ENCODE measurements around the gene CRYBG2. TPM values are rescaled to one million over a fixed set of nuclear protein-coding genes. Genes with fewer than 3 reads are reported as not detected.

The CRYBG2 gene
- total RNA-seq, 1 experiment from 2014 or later = 0.64 TPM

DNA sequence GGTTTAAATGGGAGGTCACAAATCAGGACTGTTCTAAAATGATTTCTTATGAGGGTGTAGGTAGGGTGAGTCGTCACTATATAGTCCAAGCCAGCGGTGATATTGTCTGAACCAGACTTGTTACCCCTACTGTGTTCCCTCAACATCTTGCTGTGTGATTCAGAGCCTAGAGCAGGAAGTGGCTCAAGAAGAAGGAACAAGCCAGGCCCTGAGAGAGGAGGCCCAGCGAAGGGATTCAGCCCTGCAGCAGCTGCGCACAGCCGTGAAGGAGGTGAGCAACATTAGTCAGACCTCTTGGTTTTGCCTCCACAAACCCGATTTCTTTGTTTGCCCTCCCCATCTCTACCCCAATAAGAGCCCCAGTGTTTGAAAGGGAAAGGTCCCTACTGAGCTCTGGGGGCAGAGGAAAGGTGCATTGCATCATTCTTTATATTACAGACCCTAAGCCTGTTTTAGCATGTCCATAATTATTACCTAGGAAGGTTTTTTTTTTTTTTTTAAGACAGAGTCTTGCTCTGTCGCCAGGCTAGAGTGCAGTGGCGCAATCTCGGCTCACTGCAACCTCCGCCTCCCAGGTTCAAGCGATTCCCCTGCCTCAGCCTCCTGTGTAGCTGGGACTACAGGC, 79.0 kb downstream of the CRYBG2 start:
- H3K27ac ChIP-seq (ENCODE audit: low read length) = no peak overlapping the region; the same call in 1 of the 2 replicates
- H3K4me3 ChIP-seq (ENCODE audit: low read depth in 2 of 2, low read length in 2 of 2) = no peak overlapping the region
- peaks cover 19% of the 10 kb centered on the region for H3K36me3 ChIP-seq (ENCODE audit: control insufficient read depth, insufficient read depth, low read length)
- ChIA-PET CTCF (interaction anchor here (0.7 kb wide), 2 partner anchors 22 to 43 kb away, joined by 3 to 5 read pairs; no protein-coding TSS in a partner anchor), POLR2A (no interaction called here)
- ATAC-seq = no peak
- H3K27me3 ChIP-seq (ENCODE audit: control insufficient read depth, insufficient read depth, low read length) = no peaks in the 10 kb centered on the region
- no peaks in the 10 kb centered on the region for H3K9me3 ChIP-seq (ENCODE audit: control insufficient read depth, insufficient read depth, low read depth, low read length)
- no peak for DNase-seq (ENCODE audit: low read depth, low spot score)
- no TSS peak for BruUV-seq (replicated peaks)
- in situ Hi-C loops (cut with HindIII; ENCODE audit: low pct_unique_long_range_greater_than_20kb, low sequenced_read_pairs) = no loop called here
- intact Hi-C loops (cut with micrococcal nuclease; ENCODE audit: unreplicated experiment) = no loop called here
- no peak for TF ChIP-seq SIN3A (IDR thresholded peaks at IDR 0.05; ENCODE audit: borderline replicate concordance, insufficient read depth, low read depth, low read length)
- no peak for TF ChIP-seq TCF7L2 (IDR thresholded peaks at IDR 0.05; ENCODE audit: low read depth, low read length)
- TF ChIP-seq, protein P1, sequence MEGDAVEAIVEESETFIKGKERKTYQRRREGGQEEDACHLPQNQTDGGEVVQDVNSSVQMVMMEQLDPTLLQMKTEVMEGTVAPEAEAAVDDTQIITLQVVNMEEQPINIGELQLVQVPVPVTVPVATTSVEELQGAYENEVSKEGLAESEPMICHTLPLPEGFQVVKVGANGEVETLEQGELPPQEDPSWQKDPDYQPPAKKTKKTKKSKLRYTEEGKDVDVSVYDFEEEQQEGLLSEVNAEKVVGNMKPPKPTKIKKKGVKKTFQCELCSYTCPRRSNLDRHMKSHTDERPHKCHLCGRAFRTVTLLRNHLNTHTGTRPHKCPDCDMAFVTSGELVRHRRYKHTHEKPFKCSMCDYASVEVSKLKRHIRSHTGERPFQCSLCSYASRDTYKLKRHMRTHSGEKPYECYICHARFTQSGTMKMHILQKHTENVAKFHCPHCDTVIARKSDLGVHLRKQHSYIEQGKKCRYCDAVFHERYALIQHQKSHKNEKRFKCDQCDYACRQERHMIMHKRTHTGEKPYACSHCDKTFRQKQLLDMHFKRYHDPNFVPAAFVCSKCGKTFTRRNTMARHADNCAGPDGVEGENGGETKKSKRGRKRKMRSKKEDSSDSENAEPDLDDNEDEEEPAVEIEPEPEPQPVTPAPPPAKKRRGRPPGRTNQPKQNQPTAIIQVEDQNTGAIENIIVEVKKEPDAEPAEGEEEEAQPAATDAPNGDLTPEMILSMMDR (IDR thresholded peaks at IDR 0.05) = no peak
- TF ChIP-seq POLR2AphosphoS5 (IDR thresholded peaks at IDR 0.05; ENCODE audit: low read depth, low read length) = no peak
- no peak for TF ChIP-seq REST (IDR thresholded peaks at IDR 0.05; ENCODE audit: insufficient read depth in 1 of 2, low read depth in 2 of 2, low read length in 1 of 2)
- peaks cover 41% of the 10 kb centered on the region for H3K4me1 ChIP-seq (ENCODE audit: control insufficient read depth, insufficient read depth, low read length)

Other genes with a start within 250 kb of the CRYBG2 start
- gene PDIK1L, start 242.3 kb downstream of the CRYBG2 start, total RNA-seq (2021; ENCODE audit: unreplicated experiment) = 8.0 TPM
- gene FAM110D, start 195.1 kb downstream of the CRYBG2 start, total RNA-seq (2021; ENCODE audit: unreplicated experiment) = 0.05 TPM
- not detected for gene C1orf232, start 185.2 kb downstream of the CRYBG2 start, total RNA-seq (2021; ENCODE audit: unreplicated experiment)
- gene ZNF593, start 184.2 kb downstream of the CRYBG2 start, total RNA-seq (2021; ENCODE audit: unreplicated experiment) = 108 TPM
- not detected for gene ZNF593OS, start 182.3 kb downstream of the CRYBG2 start, total RNA-seq (2021; ENCODE audit: unreplicated experiment)
- 13.7 TPM for gene CNKSR1, start 176.6 kb downstream of the CRYBG2 start, total RNA-seq (2021; ENCODE audit: unreplicated experiment)
- gene CATSPER4, start 163.5 kb downstream of the CRYBG2 start, total RNA-seq (2021; ENCODE audit: unreplicated experiment) = not detected
- gene CEP85, start 119.9 kb downstream of the CRYBG2 start, total RNA-seq (2021; ENCODE audit: unreplicated experiment) = 51.8 TPM
- gene SH3BGRL3, start 74.0 kb downstream of the CRYBG2 start, total RNA-seq (2021; ENCODE audit: unreplicated experiment) = 193 TPM
- 23.7 TPM for gene UBXN11, start 47.5 kb downstream of the CRYBG2 start, total RNA-seq (2021; ENCODE audit: unreplicated experiment)
- 1.6 TPM for gene CD52, start 36.2 kb downstream of the CRYBG2 start, total RNA-seq (2021; ENCODE audit: unreplicated experiment)
- not detected for gene ZNF683, start 18.6 kb upstream of the CRYBG2 start, total RNA-seq (2021; ENCODE audit: unreplicated experiment)
- gene LIN28A, start 56.7 kb upstream of the CRYBG2 start, total RNA-seq (2021; ENCODE audit: unreplicated experiment) = 0.64 TPM
- 56.7 TPM for gene DHDDS, start 78.2 kb upstream of the CRYBG2 start, total RNA-seq (2021; ENCODE audit: unreplicated experiment)
- gene HMGN2, start 118.3 kb upstream of the CRYBG2 start, total RNA-seq (2021; ENCODE audit: unreplicated experiment) = 496 TPM
- 44.0 TPM for gene RPS6KA1, start 175.6 kb upstream of the CRYBG2 start, total RNA-seq (2021; ENCODE audit: unreplicated experiment)

Data from Panc1 (cell line).